ENCODE measurements around the gene P2RX3.
A peak's percentile ranks its signal among the peaks of the same experiment; 100 is the strongest.

The P2RX3 gene

DNA sequence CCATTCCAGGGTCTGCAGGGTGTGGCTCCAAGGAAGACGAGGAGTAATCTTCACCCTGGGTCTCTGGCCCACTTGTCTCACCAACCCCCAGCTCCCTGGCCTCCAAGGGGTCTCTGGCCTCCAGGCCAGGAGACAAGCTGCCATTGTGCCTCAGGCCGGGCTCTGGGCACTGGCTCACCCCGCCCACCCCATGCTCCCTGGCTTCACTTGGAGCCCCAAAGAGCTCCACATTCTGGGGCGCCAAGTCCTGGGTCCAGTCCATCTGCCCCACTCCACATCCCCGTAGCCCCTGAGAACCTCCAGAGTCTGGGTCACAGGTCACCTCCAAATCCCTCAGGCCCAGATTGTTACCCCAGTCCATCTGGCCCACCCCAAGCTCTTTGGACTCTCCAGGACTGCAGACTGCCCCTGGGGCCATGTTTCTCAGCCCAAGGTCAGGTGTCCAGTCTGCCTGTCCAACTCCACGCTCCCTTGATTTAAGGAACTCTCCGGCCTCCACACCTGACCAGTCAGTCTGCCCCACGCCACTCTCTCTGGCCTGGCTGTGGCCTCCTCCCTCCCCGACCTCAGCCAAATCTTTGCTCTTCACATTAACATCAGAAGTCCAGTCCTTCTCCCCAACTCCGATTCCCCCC lies 29.6 kb upstream of the P2RX3 start:
- Histone ChIP-seq H3K27me3 (ENCODE audit: insufficient read depth, low read depth, severe bottlenecking) (no peaks in the 10 kb centered on the region), H3K27ac (no peak overlapping the region), H3K4me3 (ENCODE audit: low read depth, low read length) (no peak overlapping the region), H3K9me3 (ENCODE audit: severe bottlenecking) (no peaks in the 10 kb centered on the region), H3K36me3 (peaks cover 18% of the 10 kb centered on the region)
- TF ChIP-seq, protein P1, sequence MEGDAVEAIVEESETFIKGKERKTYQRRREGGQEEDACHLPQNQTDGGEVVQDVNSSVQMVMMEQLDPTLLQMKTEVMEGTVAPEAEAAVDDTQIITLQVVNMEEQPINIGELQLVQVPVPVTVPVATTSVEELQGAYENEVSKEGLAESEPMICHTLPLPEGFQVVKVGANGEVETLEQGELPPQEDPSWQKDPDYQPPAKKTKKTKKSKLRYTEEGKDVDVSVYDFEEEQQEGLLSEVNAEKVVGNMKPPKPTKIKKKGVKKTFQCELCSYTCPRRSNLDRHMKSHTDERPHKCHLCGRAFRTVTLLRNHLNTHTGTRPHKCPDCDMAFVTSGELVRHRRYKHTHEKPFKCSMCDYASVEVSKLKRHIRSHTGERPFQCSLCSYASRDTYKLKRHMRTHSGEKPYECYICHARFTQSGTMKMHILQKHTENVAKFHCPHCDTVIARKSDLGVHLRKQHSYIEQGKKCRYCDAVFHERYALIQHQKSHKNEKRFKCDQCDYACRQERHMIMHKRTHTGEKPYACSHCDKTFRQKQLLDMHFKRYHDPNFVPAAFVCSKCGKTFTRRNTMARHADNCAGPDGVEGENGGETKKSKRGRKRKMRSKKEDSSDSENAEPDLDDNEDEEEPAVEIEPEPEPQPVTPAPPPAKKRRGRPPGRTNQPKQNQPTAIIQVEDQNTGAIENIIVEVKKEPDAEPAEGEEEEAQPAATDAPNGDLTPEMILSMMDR (IDR thresholded peaks at IDR 0.05; ENCODE audit: low read depth, low read length): no peak
- DNase-seq: no peak

DNA sequence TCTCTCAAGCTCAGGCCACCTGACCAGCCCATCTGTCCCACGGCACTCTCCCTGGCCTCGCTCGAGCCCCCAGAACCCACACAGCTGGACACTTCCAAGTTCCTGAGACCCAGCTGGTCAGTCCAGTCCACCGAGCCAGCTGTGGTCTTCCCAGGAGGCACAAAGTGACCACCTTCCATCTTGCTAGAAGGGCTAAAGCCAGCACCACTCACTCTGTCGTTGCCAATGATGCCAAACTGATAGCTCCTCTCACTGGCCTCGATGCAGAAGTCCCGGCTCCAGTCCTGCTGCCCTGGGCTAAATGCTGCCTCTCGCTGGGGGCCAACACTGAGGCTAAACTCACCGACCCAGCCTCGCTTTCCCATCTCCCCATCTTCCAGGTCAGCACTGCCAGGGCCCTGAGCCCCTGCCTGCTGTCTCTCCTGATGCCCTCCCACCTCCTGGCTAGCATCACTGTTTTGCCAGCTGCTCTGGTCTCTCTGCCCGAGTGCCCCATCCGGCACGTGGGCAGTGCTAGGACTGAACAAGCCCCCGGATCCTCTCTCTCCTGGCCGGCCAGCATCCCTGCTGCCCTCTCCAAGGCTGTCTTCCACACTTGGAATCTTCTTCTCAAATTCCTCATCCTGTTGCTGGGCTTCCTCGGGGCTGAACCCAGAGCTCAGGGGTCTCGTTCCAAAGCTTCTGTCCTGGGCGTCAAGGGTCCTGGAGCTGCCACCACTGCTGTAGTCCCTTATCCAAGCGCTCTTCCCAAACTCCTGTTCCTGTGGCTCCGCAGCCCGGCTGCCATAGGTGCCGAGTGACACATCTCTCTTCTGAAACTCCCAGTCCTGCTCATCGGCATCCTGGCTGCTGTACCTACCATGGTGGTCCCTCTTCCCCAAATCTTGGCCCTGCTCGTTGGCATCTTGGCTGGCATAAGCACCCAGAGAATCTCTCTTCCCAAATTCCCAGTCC lies 28.8 kb upstream of the P2RX3 start:
- Histone ChIP-seq H3K27ac (no peak overlapping the region), H3K36me3 (peaks cover 25% of the 10 kb centered on the region)
- TF ChIP-seq, protein P1 (IDR thresholded peaks at IDR 0.05; ENCODE audit: low read depth, low read length): no peak

DNA sequence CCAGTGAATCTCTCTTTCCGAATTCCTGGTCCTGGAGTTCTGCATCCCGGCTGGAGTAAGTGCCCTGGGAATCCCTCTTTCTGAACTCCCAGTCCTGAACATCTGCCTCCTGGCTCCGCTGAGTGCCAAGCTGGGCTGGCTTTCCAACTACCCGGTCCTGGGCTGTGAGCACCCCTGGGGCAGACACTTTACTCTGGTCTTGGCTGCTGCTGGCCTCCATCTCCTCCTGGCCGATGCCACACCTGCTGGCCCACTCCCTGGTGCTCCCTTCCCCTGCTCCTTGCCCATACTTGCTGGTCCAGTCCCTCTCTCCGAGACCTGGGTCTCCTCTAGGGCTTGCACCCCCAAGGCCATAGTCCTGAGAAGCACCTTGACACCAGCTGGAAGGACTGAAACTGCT lies 28.1 kb upstream of the P2RX3 start:
- H3K36me3 ChIP-seq: peaks cover 32% of the 10 kb centered on the region
- TF ChIP-seq, protein P1 (IDR thresholded peaks at IDR 0.05; ENCODE audit: low read depth, low read length): no peak

More for the DNA sequence above, 28.8 kb upstream of the P2RX3 start:
- no peaks in the 10 kb centered on the region for H3K27me3 ChIP-seq (ENCODE audit: insufficient read depth, low read depth, severe bottlenecking)
- H3K9me3 ChIP-seq (ENCODE audit: severe bottlenecking): no peaks in the 10 kb centered on the region
- no peak for DNase-seq
- H3K4me3 ChIP-seq (ENCODE audit: low read depth, low read length): no peak overlapping the region

DNA sequence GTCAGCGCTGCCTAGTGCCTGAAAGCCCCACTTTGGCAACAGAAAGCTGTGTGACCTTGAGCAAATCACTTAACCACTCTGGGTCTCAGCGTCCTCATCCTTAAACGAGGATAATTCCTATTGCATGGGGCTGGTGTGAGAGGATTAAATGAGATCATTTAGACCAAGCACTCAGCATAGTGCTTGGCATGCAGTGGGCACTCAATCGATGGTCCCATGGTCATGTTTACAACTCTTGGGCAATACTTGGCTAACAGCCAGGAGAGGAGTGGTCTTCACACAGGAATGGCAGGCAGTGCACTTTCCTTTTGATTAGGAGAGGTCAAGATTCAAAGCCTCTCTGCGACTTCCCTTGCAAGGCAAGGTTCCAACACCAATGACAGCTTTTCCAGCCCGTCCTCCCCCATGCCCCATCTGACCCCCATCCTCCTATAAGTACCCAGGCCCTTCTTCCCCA lies 27.5 kb upstream of the P2RX3 start:
- Histone ChIP-seq H3K9me3 (ENCODE audit: severe bottlenecking) (no peaks in the 10 kb centered on the region), H3K27ac (peak overlapping the region; percentile 64), H3K4me3 (ENCODE audit: low read depth, low read length) (peak overlapping the region; percentile 47), H3K36me3 (peaks cover 32% of the 10 kb centered on the region), H3K27me3 (ENCODE audit: insufficient read depth, low read depth, severe bottlenecking) (no peaks in the 10 kb centered on the region)
- DNase-seq: no peak
- TF ChIP-seq, protein P1 (IDR thresholded peaks at IDR 0.05; ENCODE audit: low read depth, low read length): no peak

More for the DNA sequence above, 28.1 kb upstream of the P2RX3 start:
- H3K27me3 ChIP-seq (ENCODE audit: insufficient read depth, low read depth, severe bottlenecking): no peaks in the 10 kb centered on the region
- no peaks in the 10 kb centered on the region for H3K9me3 ChIP-seq (ENCODE audit: severe bottlenecking)
- H3K27ac ChIP-seq: no peak overlapping the region
- H3K4me3 ChIP-seq (ENCODE audit: low read depth, low read length): no peak overlapping the region
- DNase-seq: no peak

DNA sequence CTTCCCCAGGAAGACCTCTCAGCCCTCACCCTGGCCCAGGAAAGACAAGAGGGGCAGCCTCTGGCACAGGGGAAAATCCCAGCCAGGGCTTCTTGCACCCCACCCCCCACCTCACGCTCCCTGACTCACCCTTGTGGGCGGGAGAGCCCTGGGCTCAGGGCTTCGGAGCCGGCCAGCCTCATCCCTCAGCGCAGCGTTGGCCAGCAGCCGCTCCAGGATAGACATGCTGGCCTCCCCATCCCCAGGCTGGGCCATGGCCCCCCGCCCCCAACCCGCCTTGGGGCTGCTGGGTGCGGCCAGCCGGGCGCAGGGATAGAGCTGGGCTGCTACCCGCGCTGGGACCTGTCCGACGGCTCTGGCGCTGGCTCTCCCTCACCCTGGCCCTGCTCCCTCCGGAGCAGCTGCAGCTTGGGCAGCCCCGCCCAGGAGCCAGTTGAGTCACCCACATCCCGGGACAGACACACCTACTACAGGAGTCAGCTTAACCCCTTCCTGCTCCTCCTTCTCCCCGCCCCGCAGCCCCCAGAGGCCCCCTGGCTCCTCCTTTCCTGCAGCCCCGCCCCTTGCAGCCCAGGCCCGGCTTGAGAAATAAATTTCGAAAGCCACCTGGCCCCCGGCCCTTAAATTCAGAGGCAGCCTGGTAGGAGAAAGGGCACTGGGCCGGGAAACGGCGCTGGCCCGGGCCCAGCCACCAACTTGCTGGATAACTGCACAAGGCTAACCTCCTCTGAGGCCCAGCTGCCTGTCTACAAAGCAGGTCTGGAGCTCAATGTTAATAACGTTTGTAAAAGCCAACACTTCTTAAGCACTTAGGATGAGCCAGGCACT lies 26.8 kb upstream of the P2RX3 start:
- DNase-seq: peak; percentile 94
- peaks cover 34% of the 10 kb centered on the region for H3K36me3 ChIP-seq
- TF ChIP-seq, protein P1 (IDR thresholded peaks at IDR 0.05; ENCODE audit: low read depth, low read length): no peak
- peak overlapping the region; percentile 47 for H3K4me3 ChIP-seq (ENCODE audit: low read depth, low read length)
- peak overlapping the region; percentile 68 for H3K27ac ChIP-seq
- no peaks in the 10 kb centered on the region for H3K27me3 ChIP-seq (ENCODE audit: insufficient read depth, low read depth, severe bottlenecking)
- H3K9me3 ChIP-seq (ENCODE audit: severe bottlenecking): no peaks in the 10 kb centered on the region

Measured in WERI-Rb-1 (cell line).